ENCODE data around the gene NOS2. TPM values are rescaled to one million over a fixed set of nuclear protein-coding genes. Genes with fewer than 3 reads are reported as not detected.

Gene NOS2
- total RNA-seq, 4 donors from 2014 or later, result 0.40 to 20.3 (median 2.2) TPM

DNA sequence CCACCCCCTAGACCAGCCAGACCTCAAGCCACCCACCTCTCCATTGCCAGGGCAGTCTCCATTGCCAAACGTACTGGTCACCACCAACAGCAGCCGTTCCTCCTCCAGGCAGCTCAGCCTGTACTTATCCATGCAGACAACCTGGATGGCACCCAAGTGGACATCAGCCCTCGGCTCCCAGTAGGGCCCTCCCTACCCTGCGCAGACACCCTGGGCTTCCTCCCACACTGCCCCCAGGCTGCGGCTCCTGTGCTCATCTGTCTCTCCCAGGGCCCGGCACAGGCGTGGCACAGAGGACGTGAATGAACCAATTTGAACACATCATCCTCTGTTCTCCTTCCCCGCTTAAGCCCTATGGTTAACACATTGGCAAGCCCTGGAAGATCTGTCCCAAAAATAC is 29.5 kb downstream of the NOS2 start:
- Histone ChIP-seq H3K4me3 (no peak overlapping the region), H3K36me3 (no peaks in the 10 kb centered on the region), H3K9me3 (no peaks in the 10 kb centered on the region), H3K27ac (no peak overlapping the region), H3K4me1 (no peaks in the 10 kb centered on the region), H3K27me3 (no peaks in the 10 kb centered on the region)
- intact Hi-C loops (cut with DNase I; ENCODE audit: low total_unique reads), result no loop called here
- DNase-seq, result no peak
- TF ChIP-seq, protein P1, sequence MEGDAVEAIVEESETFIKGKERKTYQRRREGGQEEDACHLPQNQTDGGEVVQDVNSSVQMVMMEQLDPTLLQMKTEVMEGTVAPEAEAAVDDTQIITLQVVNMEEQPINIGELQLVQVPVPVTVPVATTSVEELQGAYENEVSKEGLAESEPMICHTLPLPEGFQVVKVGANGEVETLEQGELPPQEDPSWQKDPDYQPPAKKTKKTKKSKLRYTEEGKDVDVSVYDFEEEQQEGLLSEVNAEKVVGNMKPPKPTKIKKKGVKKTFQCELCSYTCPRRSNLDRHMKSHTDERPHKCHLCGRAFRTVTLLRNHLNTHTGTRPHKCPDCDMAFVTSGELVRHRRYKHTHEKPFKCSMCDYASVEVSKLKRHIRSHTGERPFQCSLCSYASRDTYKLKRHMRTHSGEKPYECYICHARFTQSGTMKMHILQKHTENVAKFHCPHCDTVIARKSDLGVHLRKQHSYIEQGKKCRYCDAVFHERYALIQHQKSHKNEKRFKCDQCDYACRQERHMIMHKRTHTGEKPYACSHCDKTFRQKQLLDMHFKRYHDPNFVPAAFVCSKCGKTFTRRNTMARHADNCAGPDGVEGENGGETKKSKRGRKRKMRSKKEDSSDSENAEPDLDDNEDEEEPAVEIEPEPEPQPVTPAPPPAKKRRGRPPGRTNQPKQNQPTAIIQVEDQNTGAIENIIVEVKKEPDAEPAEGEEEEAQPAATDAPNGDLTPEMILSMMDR (IDR thresholded peaks at IDR 0.05), result no peak
- TF ChIP-seq POLR2A (IDR thresholded peaks at IDR 0.05) (no peak), EP300 (IDR thresholded peaks at IDR 0.05; ENCODE audit: low read depth) (no peak), POLR2AphosphoS5 (IDR thresholded peaks at IDR 0.05) (no peak)
- 86 to 100% methylated on average over 1 to 8 of the region's 9 CpGs for WGBS, 2 donors (ENCODE audit: low coverage in 1 of 2)
- in situ Hi-C loops (cut with MboI; ENCODE audit: low pct_ligation_motif_present in 1 of 4, low pct_unique_long_range_greater_than_20kb in 1 of 4, low sequenced_read_pairs in 3 of 4), result loop anchor here in 1 of 4 donors (25.0 kb wide), 1 partner anchor 409 kb away; no protein-coding TSS in a partner anchor

DNA sequence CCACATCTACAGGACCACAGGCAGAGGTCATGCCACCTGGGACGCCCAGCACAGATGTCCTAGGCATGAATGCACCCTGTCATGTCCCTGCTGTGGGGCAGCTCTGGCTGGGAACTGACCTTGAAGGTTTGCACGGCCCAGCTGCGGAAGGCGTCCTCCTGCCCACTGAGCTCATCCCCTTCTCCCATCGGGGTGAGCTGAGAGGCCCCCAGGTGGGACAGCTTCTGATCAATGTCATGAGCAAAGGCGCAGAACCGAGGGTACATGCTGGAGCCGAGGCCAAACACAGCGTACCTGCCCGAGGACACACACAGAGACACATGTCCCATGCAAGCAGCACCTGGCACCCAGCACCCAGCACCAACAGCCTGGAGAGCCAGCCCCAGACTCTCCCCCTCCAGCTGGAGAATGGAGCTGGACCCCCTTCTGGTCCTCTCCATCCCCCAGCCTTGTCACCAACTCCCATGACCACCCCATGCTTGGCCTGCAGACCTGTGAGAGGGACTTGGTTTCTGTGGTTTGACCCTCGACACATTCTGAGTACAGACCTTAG is 31.4 kb downstream of the NOS2 start:
- Histone ChIP-seq H3K9me3 (no peaks in the 10 kb centered on the region), H3K27me3 (no peaks in the 10 kb centered on the region), H3K27ac (no peak overlapping the region), H3K4me1 (no peaks in the 10 kb centered on the region), H3K4me3 (no peak overlapping the region), H3K36me3 (no peaks in the 10 kb centered on the region)
- in situ Hi-C loops (cut with MboI; ENCODE audit: low pct_ligation_motif_present in 1 of 4, low pct_unique_long_range_greater_than_20kb in 1 of 4, low sequenced_read_pairs in 3 of 4) (loop anchor here in 2 of 4 donors (10.0 to 25.0 kb wide), 4 partner anchors 106 to 407 kb away; no protein-coding TSS in a partner anchor), intact Hi-C loops (cut with DNase I; ENCODE audit: low total_unique reads) (no loop called here)
- 80% methylated on average over 11 of the region's 11 CpGs; no CpG with 5 or more reads in 1 of the 2 donors for WGBS, 2 donors (ENCODE audit: low coverage in 1 of 2)
- TF ChIP-seq EP300 (IDR thresholded peaks at IDR 0.05; ENCODE audit: low read depth) (no peak), POLR2A (IDR thresholded peaks at IDR 0.05) (no peak), POLR2AphosphoS5 (IDR thresholded peaks at IDR 0.05) (no peak)
- TF ChIP-seq, protein P1 (IDR thresholded peaks at IDR 0.05), result no peak
- no peak for DNase-seq

DNA sequence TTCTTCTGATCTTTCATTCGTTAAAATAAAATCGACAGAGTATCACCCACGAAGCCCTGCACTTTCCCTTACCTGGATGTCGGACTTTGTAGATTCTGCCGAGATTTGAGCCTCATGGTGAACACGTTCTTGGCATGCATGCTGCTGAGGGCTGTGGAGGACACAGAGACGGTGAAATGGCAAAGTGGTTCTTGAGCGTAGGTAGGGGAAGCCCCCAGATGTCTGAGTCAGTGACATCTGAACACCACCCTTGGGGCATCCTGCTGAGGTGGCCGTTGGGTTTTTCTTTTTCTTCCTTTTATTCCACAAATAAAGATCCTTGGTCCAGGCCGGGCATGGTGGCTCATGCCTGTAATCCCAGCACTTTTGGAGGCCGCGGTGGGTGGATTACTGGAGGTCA is 33.9 kb downstream of the NOS2 start:
- no peaks in the 10 kb centered on the region for H3K9me3 ChIP-seq
- H3K4me3 ChIP-seq, result no peak overlapping the region
- 76 to 77% methylated on average over 10 to 12 of the region's 12 CpGs for WGBS, 2 donors (ENCODE audit: low coverage in 1 of 2)
- TF ChIP-seq, protein P1 (IDR thresholded peaks at IDR 0.05), result no peak
- TF ChIP-seq POLR2A (IDR thresholded peaks at IDR 0.05), result no peak
- TF ChIP-seq EP300 (IDR thresholded peaks at IDR 0.05; ENCODE audit: low read depth), result no peak
- TF ChIP-seq POLR2AphosphoS5 (IDR thresholded peaks at IDR 0.05), result no peak
- intact Hi-C loops (cut with DNase I; ENCODE audit: low total_unique reads), result no loop called here
- H3K27ac ChIP-seq, result no peak overlapping the region
- no peaks in the 10 kb centered on the region for H3K4me1 ChIP-seq
- in situ Hi-C loops (cut with MboI; ENCODE audit: low pct_ligation_motif_present in 1 of 4, low pct_unique_long_range_greater_than_20kb in 1 of 4, low sequenced_read_pairs in 3 of 4), result loop anchor here in 2 of 4 donors (10.0 to 25.0 kb wide), 4 partner anchors 108 to 404 kb away; no protein-coding TSS in a partner anchor
- H3K36me3 ChIP-seq, result no peaks in the 10 kb centered on the region
- no peaks in the 10 kb centered on the region for H3K27me3 ChIP-seq
- DNase-seq, result no peak

DNA sequence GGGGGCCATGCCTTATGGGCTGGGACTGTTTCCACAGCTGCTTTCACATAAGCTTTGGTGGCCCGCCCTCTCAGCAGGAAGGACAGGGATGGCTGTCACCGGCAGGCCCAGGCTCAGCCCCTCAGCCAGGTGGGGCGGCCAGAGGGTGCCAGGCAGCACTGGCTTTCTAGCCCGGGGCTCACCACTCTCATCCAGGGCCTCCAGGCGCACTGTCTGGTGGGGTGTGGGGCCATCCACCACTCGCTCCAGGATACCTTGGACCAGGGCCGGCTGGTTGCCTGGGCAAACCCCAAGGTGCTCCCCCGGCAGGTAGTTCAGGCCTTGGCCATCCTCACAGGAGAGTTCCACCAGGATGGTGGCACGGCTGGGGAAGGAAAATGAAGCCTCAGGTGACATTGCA is 35.0 kb downstream of the NOS2 start:
- H3K4me1 ChIP-seq, result no peaks in the 10 kb centered on the region
- no peaks in the 10 kb centered on the region for H3K27me3 ChIP-seq
- H3K9me3 ChIP-seq, result no peaks in the 10 kb centered on the region
- WGBS, 2 donors (ENCODE audit: low coverage in 1 of 2), result 90% methylated on average over 5 of the region's 9 CpGs; no CpG with 5 or more reads in 1 of the 2 donors
- DNase-seq, result no peak
- no peak for TF ChIP-seq POLR2AphosphoS5 (IDR thresholded peaks at IDR 0.05)
- TF ChIP-seq POLR2A (IDR thresholded peaks at IDR 0.05), result no peak
- no peak for TF ChIP-seq EP300 (IDR thresholded peaks at IDR 0.05; ENCODE audit: low read depth)
- TF ChIP-seq, protein P1 (IDR thresholded peaks at IDR 0.05), result no peak
- H3K36me3 ChIP-seq, result no peaks in the 10 kb centered on the region
- H3K4me3 ChIP-seq, result no peak overlapping the region
- in situ Hi-C loops (cut with MboI; ENCODE audit: low pct_ligation_motif_present in 1 of 4, low pct_unique_long_range_greater_than_20kb in 1 of 4, low sequenced_read_pairs in 3 of 4), result loop anchor here in 2 of 4 donors (10.0 to 25.0 kb wide), 4 partner anchors 109 to 403 kb away; no protein-coding TSS in a partner anchor
- intact Hi-C loops (cut with DNase I; ENCODE audit: low total_unique reads), result no loop called here
- H3K27ac ChIP-seq, result no peak overlapping the region

All from transverse colon (tissue), 4 donors.